GM19043 (cell line): ENCODE results near the gene PELO.
"Not testable (repeated sequence)": the region's sequence is repeated elsewhere in the genome, so short reads cannot be mapped to it uniquely, and the experiment has no call there.

ENCODE experiments used
- ATAC-seq: cut with Tn5 transposase; IDR thresholded peaks from one replicate; pipeline ENCODE4 v1.9.1; 2021; ENCODE audit warnings: low read depth; ENCODE audit not compliant: unreplicated experiment

PELO gene

DNA sequence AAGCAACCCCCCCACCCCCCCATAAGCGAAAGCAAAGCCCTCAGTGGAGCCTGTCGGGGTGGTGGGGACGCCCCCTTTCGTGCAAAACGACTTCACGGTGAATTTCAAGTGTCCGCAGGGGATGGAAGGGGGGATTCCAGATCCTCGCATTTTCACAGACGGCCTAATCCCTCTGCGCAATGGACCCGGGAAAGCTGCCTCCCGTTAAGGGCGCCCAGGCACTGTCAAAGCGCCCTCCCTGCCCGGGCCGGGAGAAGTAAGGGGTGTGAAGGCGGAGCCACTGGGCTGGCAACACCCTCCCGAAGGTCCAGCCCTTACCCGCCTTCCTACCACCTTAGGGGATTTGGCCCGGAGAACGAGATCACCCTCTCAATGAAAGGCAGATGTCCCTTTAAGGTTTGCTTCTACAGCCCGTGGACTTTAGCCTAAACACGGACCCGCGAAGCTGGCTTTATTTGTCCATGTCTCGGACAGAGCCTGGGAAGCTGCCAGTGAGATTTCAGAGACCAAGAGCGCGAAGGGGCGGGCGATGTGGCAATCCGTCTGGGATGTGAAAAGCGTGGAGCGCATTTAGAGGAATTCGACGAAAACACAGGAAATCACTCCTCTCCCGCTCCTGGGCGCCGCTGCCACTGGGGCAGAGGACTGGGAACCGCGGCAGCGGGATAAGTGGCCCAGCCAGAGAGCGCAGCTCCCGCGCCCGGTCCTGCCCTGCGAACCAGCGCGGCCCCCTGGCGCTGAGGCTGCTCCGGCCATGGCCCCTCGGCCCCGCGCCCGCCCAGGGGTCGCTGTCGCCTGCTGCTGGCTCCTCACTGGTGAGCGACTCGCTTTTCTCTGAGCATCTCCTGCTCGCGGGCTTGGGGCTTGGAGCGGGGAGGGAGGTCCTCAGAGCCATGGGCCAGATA lies at the start of gene PELO, which contains the start of gene ITGA1:
Gene PELO (plus strand): TSS at position 317 of the 905 bp plus-strand sequence. CDS start 12,479 bp downstream, outside the sequence.
Gene ITGA1 (plus strand): TSS at position 317 of the 905 bp plus-strand sequence. CDS start 438 bp downstream, at position 755.
- peak; percentile 62 for ATAC-seq

DNA sequence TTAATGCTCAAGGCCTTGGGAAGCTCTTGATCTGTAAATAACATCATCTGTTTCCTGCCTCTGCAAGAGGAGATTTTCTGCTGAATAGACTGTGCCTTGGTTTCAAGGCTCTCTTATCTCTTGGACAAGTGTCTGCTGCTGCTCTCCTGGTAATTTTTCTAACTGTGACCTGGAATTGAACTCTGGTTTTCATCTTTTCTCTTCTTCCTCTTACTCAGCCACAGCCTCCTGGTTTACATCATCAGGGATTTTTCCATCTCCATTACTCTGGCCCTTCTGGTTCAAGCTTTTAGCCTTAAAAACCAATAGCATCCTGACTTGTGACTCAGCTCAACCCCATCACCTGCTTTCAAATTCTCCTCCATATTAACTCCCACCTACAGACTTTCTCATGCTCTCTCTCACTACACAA lies 49.6 kb upstream of the PELO start:
- no peak for ATAC-seq

DNA sequence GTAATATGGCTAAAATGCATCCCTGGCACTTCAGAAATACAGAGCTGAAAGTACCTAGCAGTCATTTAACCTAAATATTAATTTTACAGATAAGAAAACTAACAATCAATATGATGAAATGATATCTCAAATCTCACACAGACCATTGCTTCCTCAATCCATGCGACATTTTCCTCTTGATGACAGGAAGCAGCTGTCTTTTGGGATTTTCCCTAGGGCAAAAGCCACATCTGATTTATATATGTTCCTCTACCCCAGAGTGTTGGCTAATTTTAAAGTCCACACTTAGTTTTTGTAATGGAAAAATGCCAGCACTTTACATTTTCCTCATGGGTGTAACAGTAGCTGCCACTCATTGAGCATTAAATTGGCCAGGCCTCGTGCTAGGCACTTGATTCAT lies 47.7 kb upstream of the PELO start:
- no peak for ATAC-seq

DNA sequence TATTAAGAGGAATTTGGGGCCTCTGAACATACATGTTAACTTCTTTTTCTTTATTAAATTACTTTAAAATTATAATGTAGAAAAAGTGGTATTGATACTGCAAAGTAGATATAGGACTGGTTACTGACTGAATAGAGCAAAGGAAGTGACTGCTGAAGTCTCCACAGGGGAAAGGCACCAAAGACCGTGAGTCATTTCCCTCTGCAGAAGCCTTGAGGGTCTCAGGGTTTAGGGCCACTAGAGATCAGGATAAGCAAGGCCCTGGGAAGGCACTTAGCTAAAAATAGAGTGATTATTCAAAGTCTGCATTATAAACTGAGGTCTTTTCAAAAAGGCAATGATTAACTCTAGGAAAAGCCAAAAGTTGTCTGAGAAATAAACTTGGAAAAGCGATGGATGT lies 44.7 kb upstream of the PELO start:
- no peak for ATAC-seq

DNA sequence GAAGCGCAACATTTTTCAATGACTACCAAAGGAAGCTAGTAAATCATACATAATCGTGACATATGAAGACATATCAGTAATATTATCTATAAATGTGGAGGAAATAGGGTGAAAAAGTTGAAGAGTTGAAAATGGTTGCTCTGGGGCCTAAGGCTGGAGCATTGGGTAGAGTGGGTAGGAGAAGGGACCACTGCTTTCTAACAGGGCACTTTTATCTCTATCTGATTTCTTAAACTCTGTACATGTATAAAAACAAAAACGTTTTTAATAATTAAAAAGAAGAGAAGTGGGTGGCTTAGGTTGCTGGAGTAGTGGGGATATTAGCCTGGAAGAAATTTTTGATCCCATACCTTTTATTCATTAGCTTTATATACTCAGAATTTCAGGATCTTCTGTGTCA lies 44.2 kb upstream of the PELO start:
- no peak for ATAC-seq

DNA sequence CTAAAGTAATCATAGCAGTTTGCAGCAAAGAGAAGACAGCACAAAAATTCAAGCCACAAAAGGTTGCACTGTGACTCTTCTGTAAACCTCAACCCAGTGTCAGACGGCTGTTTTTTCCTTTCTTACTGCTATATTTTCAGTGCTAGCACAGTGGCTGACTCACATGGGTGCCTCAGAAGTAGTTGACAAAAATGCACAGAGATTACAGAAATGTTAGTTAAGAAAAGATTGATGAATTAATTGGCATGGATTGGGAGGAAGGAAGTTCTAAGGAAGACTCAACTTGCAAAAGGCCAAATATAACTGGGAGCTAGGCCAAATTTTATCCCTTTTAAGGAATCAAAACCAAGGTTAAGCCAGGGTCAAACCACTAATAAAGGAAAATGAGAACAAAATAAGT lies 43.7 kb upstream of the PELO start:
- ATAC-seq: no peak

GRCh38 chr5:52744867-52745458 lies 42.8 kb upstream of the PELO start:
- ATAC-seq: not testable (repeated sequence)

DNA sequence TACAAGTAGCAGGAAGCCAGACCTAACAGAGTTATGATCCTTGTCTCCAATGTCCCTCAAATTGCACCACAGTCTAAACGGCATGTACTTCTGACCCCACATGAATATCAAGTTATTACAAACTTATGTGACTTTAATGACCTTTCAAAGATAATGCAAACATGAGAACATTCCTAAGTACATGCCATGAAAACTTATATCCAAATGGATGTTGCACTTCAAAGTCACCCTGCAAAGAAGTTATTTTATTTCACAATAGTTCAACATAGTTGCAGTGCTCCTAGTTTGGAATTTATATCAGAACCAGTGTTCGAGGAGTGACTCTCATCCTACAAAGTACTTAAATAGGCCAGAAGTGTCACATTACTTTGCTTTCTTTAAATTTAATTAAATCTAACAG lies 41.2 kb upstream of the PELO start:
- no peak for ATAC-seq

DNA sequence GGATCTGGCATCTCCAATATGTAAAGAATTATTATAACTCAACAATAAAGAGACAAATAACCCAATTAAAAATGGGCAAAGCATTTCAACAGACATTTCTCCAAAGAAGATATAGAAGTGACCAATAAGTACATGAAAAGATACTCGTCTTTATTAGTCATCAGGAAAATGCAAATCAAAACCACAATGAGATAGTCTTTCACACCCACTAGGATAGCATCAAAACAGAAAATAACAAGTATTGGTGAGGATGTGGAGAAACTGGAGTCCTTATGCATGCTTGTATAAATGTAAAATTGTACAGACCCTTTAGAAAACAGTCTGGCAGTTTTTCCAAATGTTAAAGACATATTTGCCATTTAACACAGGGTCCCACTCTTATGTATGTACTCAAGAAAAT lies 39.1 kb upstream of the PELO start:
- ATAC-seq: no peak

DNA sequence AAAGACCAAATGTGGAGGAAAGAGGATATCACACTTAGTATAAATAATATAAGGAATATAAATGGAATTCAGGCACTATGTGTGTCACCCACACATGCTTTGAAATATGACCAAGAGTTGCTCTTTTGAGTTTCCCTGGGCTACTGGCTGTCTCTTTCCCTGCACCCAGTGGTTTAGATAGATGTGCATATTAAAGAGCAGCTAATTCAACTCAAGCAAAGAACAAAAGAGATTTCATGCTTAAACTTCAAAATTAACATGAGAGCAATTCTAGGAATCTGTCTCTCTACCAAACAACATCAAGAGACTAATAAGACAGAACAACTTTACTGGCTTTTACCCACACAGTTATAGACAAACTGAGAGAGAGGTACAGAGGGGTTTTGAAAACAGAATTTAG lies 38.0 kb upstream of the PELO start:
- no peak for ATAC-seq

DNA sequence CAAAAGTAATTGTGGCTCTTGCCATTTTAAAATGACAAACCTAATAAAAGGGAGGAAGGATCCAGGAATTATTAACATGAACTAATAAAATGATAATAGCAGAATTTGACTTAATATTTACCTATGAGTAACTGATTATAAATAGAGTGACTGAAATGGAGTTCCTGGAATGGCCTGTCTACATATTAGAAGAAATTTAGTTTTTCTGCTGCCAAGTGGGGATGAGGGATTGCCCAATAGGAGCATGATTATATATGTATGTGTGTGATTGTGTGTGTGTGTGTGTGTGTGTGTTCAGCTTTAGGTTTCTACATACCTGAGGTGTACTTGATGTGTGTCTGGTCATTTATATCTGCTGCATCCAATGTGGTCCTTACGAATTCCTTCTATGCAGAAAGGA lies 36.6 kb upstream of the PELO start:
- no peak for ATAC-seq

GRCh38 chr5:52754051-52754450 lies 33.7 kb upstream of the PELO start:
- no peak for ATAC-seq

- no peak for ATAC-seq
Observed at GRCh38 chr5:52757527-52757926, 30.2 kb upstream of the PELO start.

DNA sequence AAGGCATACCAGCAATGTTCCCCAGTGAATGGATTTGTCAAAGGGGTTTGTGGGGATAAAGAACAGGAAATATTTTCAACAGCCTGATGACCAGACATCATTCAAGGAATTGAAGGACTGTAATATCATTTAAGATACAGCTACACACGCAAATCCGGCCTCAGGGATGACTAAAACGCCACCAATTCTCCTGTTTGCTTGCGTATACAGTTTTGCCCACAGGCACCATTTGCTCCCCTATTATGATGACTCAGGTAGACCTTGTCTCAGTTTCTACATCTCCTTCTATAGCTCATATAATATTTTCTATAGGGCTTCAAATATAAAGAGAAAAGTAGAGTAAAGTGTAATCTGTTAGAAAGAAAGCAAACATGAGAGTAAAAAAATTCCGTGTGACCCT lies 29.7 kb upstream of the PELO start:
- no peak for ATAC-seq

- no peak for ATAC-seq
Observed at GRCh38 chr5:52759331-52759730, 28.4 kb upstream of the PELO start.

- no peak for ATAC-seq
Observed at GRCh38 chr5:52760695-52761366, 26.9 kb upstream of the PELO start.

DNA sequence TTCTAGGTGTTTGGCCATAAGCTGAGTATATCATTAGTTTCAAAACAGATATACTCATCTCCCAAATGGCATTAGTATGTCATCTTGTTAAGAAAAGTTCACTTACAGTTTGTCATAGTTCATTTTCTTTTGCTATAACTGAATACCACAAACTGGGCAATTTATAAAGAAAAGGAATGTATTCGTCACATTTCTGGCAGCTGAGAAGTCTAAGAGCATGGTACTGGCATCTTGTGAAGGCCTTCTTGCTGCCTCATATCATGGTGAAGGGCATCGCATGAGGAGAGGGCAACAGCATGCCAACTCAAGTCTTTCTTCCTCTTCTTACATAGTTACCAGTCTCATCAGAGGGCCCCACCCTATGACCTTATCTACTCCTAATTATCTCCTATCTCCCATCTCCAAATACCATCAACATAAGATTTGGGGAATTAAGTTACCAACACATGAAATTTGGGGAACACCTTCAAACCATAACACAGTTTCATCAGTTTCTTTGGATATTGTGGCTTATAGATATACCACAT lies 20.4 kb upstream of the PELO start:
- no peak for ATAC-seq

DNA sequence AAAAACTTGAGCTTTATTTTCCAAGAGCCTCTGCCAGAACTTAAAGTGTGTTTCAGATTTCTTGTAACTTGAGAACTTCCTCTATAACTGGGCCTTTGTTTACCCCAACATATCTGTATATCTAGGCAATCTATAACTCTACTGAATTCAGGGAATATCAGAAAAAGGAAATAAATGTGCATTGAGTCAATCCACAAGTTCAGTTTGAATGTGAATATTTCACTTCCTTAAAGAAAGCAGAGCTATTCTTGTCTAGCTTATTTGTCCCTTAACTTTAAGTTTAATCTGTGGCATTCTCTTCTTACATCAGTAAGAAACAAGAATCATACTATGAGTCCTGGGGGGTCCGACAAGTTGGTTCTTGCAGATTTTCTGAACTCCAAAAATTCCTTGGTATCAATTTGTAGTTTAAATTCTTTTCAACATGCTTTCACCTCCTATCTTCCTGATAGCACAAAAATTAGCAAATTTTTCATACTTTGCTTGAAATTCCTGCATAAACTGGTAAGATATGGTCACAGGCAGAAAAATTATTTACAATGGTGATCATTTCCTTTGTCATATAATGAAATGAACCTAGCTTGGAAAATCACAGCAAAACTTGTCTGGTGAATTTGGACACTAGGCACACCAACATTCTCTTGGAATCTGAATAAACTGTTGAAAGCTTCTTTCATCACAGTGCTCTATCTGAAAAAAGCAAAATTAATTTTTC lies 19.8 kb upstream of the PELO start:
- ATAC-seq: peak; percentile 30

DNA sequence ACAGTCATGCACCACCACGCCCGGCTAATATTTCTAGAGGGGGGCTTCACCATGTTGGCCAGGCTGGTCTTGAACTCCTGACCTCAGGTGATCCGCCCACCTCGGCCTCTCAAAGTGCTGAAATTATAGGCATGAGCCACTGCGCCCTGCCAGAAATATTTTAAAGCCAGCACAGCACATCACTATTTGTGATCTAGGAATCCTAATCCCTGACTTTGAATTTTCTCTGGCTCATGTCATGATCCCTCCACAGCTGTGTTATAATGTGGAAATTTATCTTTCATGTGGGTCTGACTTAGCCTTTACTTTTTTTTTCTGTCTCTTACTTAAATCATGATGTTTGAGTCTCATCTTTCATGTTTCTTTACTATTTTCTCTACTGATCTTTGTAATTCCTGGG lies 18.7 kb upstream of the PELO start:
- ATAC-seq: no peak

DNA sequence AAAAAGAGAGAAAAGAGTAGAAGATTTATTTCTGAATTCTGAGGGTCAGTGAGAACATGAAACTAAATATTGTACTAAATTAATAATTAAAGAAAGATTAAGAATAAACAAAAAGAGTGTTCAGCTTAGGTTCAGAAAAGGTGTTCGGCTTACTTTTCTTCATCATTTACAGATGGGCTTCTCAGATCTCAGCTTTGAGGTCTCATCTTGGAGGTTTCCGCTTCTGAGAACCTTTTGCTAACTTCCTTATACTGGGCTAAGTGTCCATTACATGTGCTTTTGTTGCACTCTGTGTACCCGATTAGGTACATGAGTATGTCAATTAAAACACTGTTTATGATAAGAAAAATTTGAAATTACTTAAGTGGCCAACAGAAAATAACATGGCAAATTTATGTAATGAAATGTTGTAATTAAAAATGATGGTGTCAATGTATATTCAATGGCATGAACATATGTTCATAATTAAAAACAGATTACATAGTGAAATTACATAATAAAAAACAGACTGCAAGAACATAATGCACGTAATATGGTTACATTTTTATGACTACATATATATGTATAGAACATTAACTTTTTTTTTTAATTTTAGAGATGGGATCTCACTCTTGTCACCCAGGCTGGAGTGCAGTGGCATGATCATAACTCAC lies 17.3 kb upstream of the PELO start:
- ATAC-seq: no peak
